Smooth muscle cell (in vitro differentiated cells): Measurements from ENCODE around the gene RAB11FIP5. TPM values are rescaled to one million over a fixed set of nuclear protein-coding genes. Genes with fewer than 3 reads are reported as not detected.

ENCODE experiments used
- DNase-seq: peaks from one replicate; lab custom pipeline; 2025; ENCODE audit not compliant: unreplicated experiment; lab: John Stamatoyannopoulos, UW
- H2AFZ ChIP-seq: fragments of 200-600 bp; sonication (generic); 2 replicates; pipeline ENCODE4 v1.6.0; 2016; ENCODE audit warnings: antibody characterized with exemption, low read depth, mild to moderate bottlenecking
- H3F3A ChIP-seq: fragments of 200-600 bp; sonication (generic); 2 replicates; pipeline ENCODE4 v1.6.0; 2017; ENCODE audit warnings: antibody characterized with exemption, low read depth
- H3K27ac ChIP-seq: fragments of 200-600 bp; sonication (generic); 2 replicates; pipeline ENCODE4 v1.5.1; 2016; ENCODE audit warnings: low read depth, mild to moderate bottlenecking
- H3K27me3 ChIP-seq: fragments of 200-600 bp; sonication (generic); 2 replicates; pipeline ENCODE4 v1.6.1; 2016; ENCODE audit warnings: low read depth, mild to moderate bottlenecking
- H3K36me3 ChIP-seq: fragments of 200-600 bp; sonication (generic); 2 replicates; pipeline ENCODE4 v1.5.1; 2016; ENCODE audit warnings: low read depth
- H3K4me1 ChIP-seq: fragments of 200-600 bp; sonication (generic); 2 replicates; pipeline ENCODE4 v1.5.1; 2016; ENCODE audit warnings: low read depth
- H3K4me2 ChIP-seq: fragments of 200-600 bp; sonication (generic); 2 replicates; pipeline ENCODE4 v1.6.0; 2016; ENCODE audit warnings: mild to moderate bottlenecking
- H3K4me3 ChIP-seq: fragments of 200-600 bp; sonication (generic); 2 replicates; pipeline ENCODE4 v1.5.1; 2016; ENCODE audit warnings: mild to moderate bottlenecking
- H3K79me2 ChIP-seq: fragments of 200-600 bp; sonication (generic); 2 replicates; pipeline ENCODE4 v1.6.0; 2016; ENCODE audit warnings: low read depth, mild to moderate bottlenecking
- H3K9ac ChIP-seq: fragments of 200-600 bp; sonication (generic); 2 replicates; pipeline ENCODE4 v1.6.0; 2016; ENCODE audit warnings: low read depth
- H3K9me3 ChIP-seq: fragments of 200-600 bp; sonication (generic); replicated peaks from 2 replicates; pipeline ENCODE4 v1.5.1; 2016; ENCODE audit warnings: low read depth
- H4K20me1 ChIP-seq: fragments of 200-600 bp; sonication (generic); 2 replicates; pipeline ENCODE4 v1.6.0; 2016; ENCODE audit warnings: low read depth
- CTCF ChIP-seq: fragments of 200-600 bp; sonication (generic); IDR thresholded peaks from 2 replicates; pipeline ENCODE4 v1.5.1; 2017; ENCODE audit warnings: borderline replicate concordance, mild to moderate bottlenecking, antibody characterized with exemption; ENCODE audit not compliant: insufficient read depth, poor library complexity, severe bottlenecking
- WGBS: methylation state at CpG from one replicate; pipeline ENCODE4 v1.1.7; 2016; ENCODE audit warnings: low lambda C conversion rate; 5-methylcytosine and 5-hydroxymethylcytosine counted together
- polyA plus RNA-seq: library from polyadenylated mRNA; unstranded; fragments of >200 nt; fragmentation: Nextera tagmentation; extraction: Ambion mirVana; gene quantifications from 2 replicates; pipeline ENCODE4 v1.2.1, GENCODE V29; 2016
- total RNA-seq: library from RNA; depleted of rRNA; stranded (reverse); fragments of >200 nt; gene quantifications from 2 replicates; pipeline ENCODE4 v1.2.3, GENCODE V29; 2014

The RAB11FIP5 gene
- total and polyA plus RNA-seq, 2 experiments from 2014 or later = 23.3 to 31.3 TPM

DNA sequence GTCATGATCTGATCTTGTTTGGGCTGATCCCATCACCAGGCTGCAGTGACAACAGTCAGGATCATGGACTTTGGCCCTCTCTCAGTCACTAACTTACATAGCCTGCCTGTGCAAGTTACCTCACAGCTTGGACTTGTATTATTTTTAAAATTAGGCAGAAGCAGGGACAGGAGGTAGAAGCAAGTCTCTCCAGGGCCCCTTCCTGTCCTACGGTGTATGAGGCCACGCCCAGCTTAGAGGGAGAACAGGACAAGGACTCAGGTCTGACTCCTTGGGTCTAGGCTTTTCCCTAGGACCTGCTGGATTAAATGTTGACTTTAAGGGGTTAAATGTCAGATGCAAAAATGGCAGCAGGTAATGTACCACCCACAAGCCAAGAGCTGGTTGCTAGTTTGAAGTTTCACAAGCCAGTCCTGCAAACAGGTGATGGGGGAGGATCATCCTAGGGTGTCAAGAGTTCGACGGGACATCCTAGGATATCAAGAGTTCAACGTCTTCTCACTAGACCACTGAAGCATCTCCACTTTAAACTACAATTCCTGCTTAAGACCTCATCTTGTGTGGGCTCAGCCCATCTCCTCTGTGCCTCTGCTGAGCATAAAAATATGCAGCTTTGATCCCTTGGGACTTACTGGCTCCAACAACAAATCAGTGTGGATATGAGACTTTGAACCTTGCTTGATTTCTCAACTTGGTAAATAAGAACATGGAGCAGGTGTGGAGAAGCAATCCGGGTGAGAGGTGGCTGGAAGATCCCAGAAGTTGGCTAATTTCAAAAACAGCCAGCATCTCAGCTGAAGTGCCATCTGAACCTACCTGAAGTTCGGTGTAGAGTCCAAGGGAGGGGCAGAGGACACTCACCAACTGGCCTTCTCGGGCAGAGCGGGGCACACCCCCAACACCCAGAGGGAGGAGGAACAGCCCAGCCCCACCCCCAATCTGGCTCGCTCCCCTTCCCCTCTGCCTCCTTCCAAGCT, 80.7 kb downstream of the RAB11FIP5 start:
- no peak overlapping the region for H3K27ac ChIP-seq
- no peak for DNase-seq
- no peaks in the 10 kb centered on the region for H3K9me3 ChIP-seq
- H4K20me1 ChIP-seq = no peaks in the 10 kb centered on the region
- no peaks in the 10 kb centered on the region for H3F3A ChIP-seq
- no peaks in the 10 kb centered on the region for H3K27me3 ChIP-seq
- WGBS = 94% methylated on average over 9 of the region's 10 CpGs
- no peaks in the 10 kb centered on the region for H3K79me2 ChIP-seq
- H3K36me3 ChIP-seq = no peaks in the 10 kb centered on the region
- no peak overlapping the region for H3K4me3 ChIP-seq
- no peak for TF ChIP-seq CTCF
- H3K4me2 ChIP-seq = no peak overlapping the region
- H2AFZ ChIP-seq = no peak overlapping the region
- no peak overlapping the region for H3K9ac ChIP-seq
- H3K4me1 ChIP-seq = no peaks in the 10 kb centered on the region

DNA sequence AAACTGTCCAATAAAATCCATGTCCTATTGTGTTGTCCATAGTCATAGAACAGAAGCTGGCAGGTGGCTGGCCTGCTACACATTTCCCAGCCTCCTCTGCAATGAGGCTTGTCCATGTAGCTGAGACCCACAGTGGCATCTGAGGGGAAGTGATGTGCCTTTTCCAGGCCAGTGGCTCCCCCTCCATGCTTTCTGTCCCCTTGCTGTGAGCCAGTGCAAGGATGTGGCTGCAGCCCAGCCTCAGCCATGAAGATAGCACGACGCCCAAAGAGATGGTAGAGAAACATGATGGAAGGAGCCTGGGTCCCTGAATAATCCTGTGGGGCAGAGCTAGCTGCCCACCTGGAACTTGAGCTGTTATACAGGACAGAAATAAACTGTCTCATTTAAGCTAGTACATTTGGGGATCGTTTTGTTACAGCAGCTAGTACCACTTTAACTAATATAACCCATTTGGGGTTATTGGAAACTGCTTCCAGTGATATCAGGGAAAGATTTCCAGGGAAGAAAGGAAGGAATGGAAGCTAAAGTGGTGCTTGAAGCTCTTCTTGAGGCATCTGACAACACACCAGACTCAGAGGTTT, 81.6 kb downstream of the RAB11FIP5 start:
- H3K4me3 ChIP-seq = no peak overlapping the region
- DNase-seq = no peak
- H3K9ac ChIP-seq = no peak overlapping the region
- no peak overlapping the region for H3K27ac ChIP-seq
- 97% methylated on average over 3 of the region's 3 CpGs for WGBS
- no peak for TF ChIP-seq CTCF
- no peaks in the 10 kb centered on the region for H3K4me1 ChIP-seq
- no peaks in the 10 kb centered on the region for H3K36me3 ChIP-seq
- H3K79me2 ChIP-seq = no peaks in the 10 kb centered on the region
- H3F3A ChIP-seq = no peaks in the 10 kb centered on the region
- H2AFZ ChIP-seq = no peak overlapping the region
- no peak overlapping the region for H3K4me2 ChIP-seq
- H4K20me1 ChIP-seq = no peaks in the 10 kb centered on the region
- H3K27me3 ChIP-seq = no peaks in the 10 kb centered on the region
- no peaks in the 10 kb centered on the region for H3K9me3 ChIP-seq

DNA sequence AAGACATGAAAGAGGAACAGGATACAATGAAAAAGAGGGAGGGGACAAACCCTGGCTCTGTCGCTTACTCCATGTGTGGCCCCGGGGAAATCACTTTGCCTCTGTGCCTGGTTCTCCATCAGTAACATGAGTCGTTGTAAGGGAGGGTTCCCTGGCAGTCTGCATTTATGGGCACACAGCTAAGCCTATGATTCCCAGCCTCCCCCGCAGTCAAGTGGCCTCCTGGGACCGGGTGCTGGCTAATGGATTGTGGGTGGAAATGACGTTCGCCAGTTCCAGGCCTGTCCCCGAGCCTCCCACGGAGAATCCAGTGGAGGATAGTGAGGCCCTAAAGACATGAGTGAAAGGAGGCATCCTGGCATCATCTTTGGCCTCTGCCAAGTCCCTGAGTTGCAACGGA, 83.9 kb downstream of the RAB11FIP5 start:
- Histone ChIP-seq H3K4me3 (no peak overlapping the region), H3K27me3 (no peaks in the 10 kb centered on the region), H4K20me1 (no peaks in the 10 kb centered on the region), H3K27ac (no peak overlapping the region), H3K79me2 (no peaks in the 10 kb centered on the region), H2AFZ (no peak overlapping the region), H3K9me3 (no peaks in the 10 kb centered on the region), H3K4me2 (no peak overlapping the region), H3K9ac (no peak overlapping the region), H3K4me1 (no peaks in the 10 kb centered on the region), H3K36me3 (no peaks in the 10 kb centered on the region), H3F3A (no peaks in the 10 kb centered on the region)
- no peak for TF ChIP-seq CTCF
- no peak for DNase-seq
- 41% methylated on average over 10 of the region's 10 CpGs for WGBS
